Measurements from ENCODE around the gene RAB3IL1.
"Not testable (repeated sequence)": the region's sequence is repeated elsewhere in the genome, so short reads cannot be mapped to it uniquely, and the experiment has no call there.

GRCh38 chr11:61953632-61954031, 36.3 kb upstream of the RAB3IL1 start:
- TF ChIP-seq CTCF (IDR thresholded peaks at IDR 0.05; ENCODE audit: borderline replicate concordance, extremely low read depth, low read length, poor library complexity, severe bottlenecking); EZH2 (IDR thresholded peaks at IDR 0.05; ENCODE audit: borderline replicate concordance, low read depth, low read length, severe bottlenecking): not testable (repeated sequence)
